AG04450 (cell line): ENCODE data around the gene CYP20A1. TPM values are rescaled to one million over a fixed set of nuclear protein-coding genes. Genes with fewer than 3 reads are reported as not detected.
"Not testable (repeated sequence)": the region's sequence is repeated elsewhere in the genome, so short reads cannot be mapped to it uniquely, and the experiment has no call there.

ENCODE experiments used
- CTCF ChIA-PET: fragments of 300-600, 350-600 bp; formaldehyde crosslinking; extraction: SDS; loops from one replicate; lab custom pipeline; 2022; ENCODE audit warnings: antibody characterized with exemption, inconsistent platforms; lab: Charles Lee
- POLR2A ChIA-PET: fragments of 350-600 bp; formaldehyde crosslinking; extraction: SDS; loops from one replicate; lab custom pipeline; 2021; ENCODE audit warnings: antibody characterized with exemption, inconsistent platforms; lab: Yijun Ruan, JAX
- DNase-seq: peaks from one replicate; pipeline ENCODE4 v3.0.0-alpha.2; 2011; ENCODE audit warnings: low read depth, low spot score
- H3K27ac ChIP-seq: one replicate; pipeline ENCODE4 v1.5.1; 2012; ENCODE audit warnings: low read depth, low read length, control low read depth
- H3K27me3 ChIP-seq: one replicate; pipeline ENCODE4 v1.6.0; 2012; ENCODE audit warnings: low read length; ENCODE audit not compliant: control insufficient read depth, insufficient read depth
- H3K4me3 ChIP-seq: 2 replicates; pipeline ENCODE4 v1.5.1; 2011; ENCODE audit warnings: mild to moderate bottlenecking, low read depth, low read length, control low read depth
- H3K9me3 ChIP-seq: 2 replicates; pipeline ENCODE4 v1.5.1; 2012; ENCODE audit warnings: low read length; ENCODE audit not compliant: control insufficient read depth, insufficient read depth
- CTCF ChIP-seq: IDR thresholded peaks from 2 replicates; pipeline ENCODE4 v1.5.1; 2011; ENCODE audit warnings: low read depth, low read length, control low read depth, inconsistent platforms
- polyA plus RNA-seq: library from polyadenylated mRNA; depleted of rRNA; stranded (reverse); fragments of >200 nt; gene quantifications from 2 replicates; pipeline ENCODE4 v1.2.3, GENCODE V29; 2011

Gene CYP20A1
- polyA plus RNA-seq, 1 experiment = 17.8 TPM

- CTCF ChIA-PET = no interaction called here
- POLR2A ChIA-PET = no interaction called here
- Histone ChIP-seq H3K4me3 (no peak overlapping the region), H3K27ac (no peak overlapping the region), H3K27me3 (no peaks in the 10 kb centered on the region), H3K9me3 (peaks cover 5% of the 10 kb centered on the region)
- no peak for TF ChIP-seq CTCF
- DNase-seq = no peak
Measured at GRCh38 chr2:203252818-203253217, 14.0 kb downstream of the CYP20A1 start.

GRCh38 chr2:203253422-203254095 lies 14.7 kb downstream of the CYP20A1 start:
- H3K4me3 ChIP-seq, H3K9me3 ChIP-seq, H3K27ac ChIP-seq, H3K27me3 ChIP-seq, CTCF ChIA-PET, DNase-seq: not testable (repeated sequence)
- POLR2A ChIA-PET = interaction anchor here (0.6 kb wide), 1 partner anchor 47 kb away, joined by 8 read pairs; no protein-coding TSS in a partner anchor

GRCh38 chr2:203261326-203262159 lies 22.7 kb downstream of the CYP20A1 start:
- Histone ChIP-seq H3K27me3 (no peaks in the 10 kb centered on the region), H3K9me3 (no peaks in the 10 kb centered on the region; the same call in 1 of the 2 replicates), H3K27ac (no peak overlapping the region), H3K4me3 (no peak overlapping the region)
- ChIA-PET POLR2A (interaction anchor here (0.6 kb wide), 1 partner anchor 54 kb away, joined by 3 read pairs; no protein-coding TSS in a partner anchor), CTCF (no interaction called here)
- no peak for TF ChIP-seq CTCF
- DNase-seq = no peak

GRCh38 chr2:203279288-203279687 lies 40.5 kb downstream of the CYP20A1 start:
- DNase-seq = no peak
- no peak for TF ChIP-seq CTCF
- H3K9me3 ChIP-seq = no peaks in the 10 kb centered on the region
- H3K27me3 ChIP-seq = no peaks in the 10 kb centered on the region
- ChIA-PET CTCF (no interaction called here), POLR2A (no interaction called here)
- no peak overlapping the region for H3K4me3 ChIP-seq
- no peak overlapping the region for H3K27ac ChIP-seq

- DNase-seq = no peak
- TF ChIP-seq CTCF = no peak
- ChIA-PET CTCF (no interaction called here), POLR2A (no interaction called here)
- Histone ChIP-seq H3K9me3 (no peaks in the 10 kb centered on the region), H3K27me3 (no peaks in the 10 kb centered on the region), H3K27ac (no peak overlapping the region), H3K4me3 (no peak overlapping the region)
Measured at GRCh38 chr2:203280428-203281064, 41.7 kb downstream of the CYP20A1 start.
